Immature natural killer cell (primary cell): Measurements from ENCODE around the gene MEF2C. TPM values are rescaled to one million over a fixed set of nuclear protein-coding genes. Genes with fewer than 3 reads are reported as not detected.

Experiments
- DNase-seq, 3 donors: peaks; one replicate each; pipeline ENCODE4 v3.0.0; 2022; ENCODE audit warnings: mixed read lengths in 1 of 3
- H3K27ac Mint-ChIP-seq, 6 donors: one replicate each; pipeline ENCODE4 v1.8.0; 2020; ENCODE audit warnings: mixed read lengths in 6 of 6, mild to moderate bottlenecking in 5 of 6, inconsistent platforms in 4 of 6, moderate library complexity in 3 of 6
- H3K27me3 Mint-ChIP-seq, 3 donors: one replicate each; pipeline ENCODE4 v1.8.0; 2020 to 2021; ENCODE audit warnings: low read depth in 3 of 3, mild to moderate bottlenecking in 3 of 3, mixed read lengths in 3 of 3, moderate library complexity in 3 of 3, inconsistent platforms in 1 of 3
- H3K36me3 Mint-ChIP-seq, 3 donors: one replicate each; pipeline ENCODE4 v1.8.0; 2020; ENCODE audit warnings: mixed read lengths in 3 of 3, inconsistent platforms in 2 of 3, mild to moderate bottlenecking in 2 of 3
- H3K4me1 Mint-ChIP-seq, 2 donors: one replicate each; pipeline ENCODE4 v1.8.0; 2020; ENCODE audit warnings: inconsistent platforms in 2 of 2, mild to moderate bottlenecking in 2 of 2, mixed read lengths in 2 of 2, moderate library complexity in 1 of 2
- H3K4me3 Mint-ChIP-seq, 5 donors: one replicate each; pipeline ENCODE4 v1.8.0; 2020; ENCODE audit warnings: mild to moderate bottlenecking in 5 of 5, mixed read lengths in 5 of 5, inconsistent platforms in 3 of 5, moderate library complexity in 3 of 5
- H3K9me3 Mint-ChIP-seq, 6 donors: one replicate each; pipeline ENCODE4 v1.8.0; 2020; ENCODE audit warnings: mild to moderate bottlenecking in 6 of 6, mixed read lengths in 6 of 6, inconsistent platforms in 4 of 6, moderate library complexity in 3 of 6
- polyA plus RNA-seq, 3 donors: library from polyadenylated mRNA; unstranded; fragments of 300-500 nt; fragmentation: Illumina TruSeq; gene quantifications; one replicate each; pipeline ENCODE4 v1.2.3, GENCODE V29; 2021

The MEF2C gene
- polyA plus RNA-seq, 3 donors from 2014 or later: 2.1 to 9.6 (median 8.4) TPM

DNA sequence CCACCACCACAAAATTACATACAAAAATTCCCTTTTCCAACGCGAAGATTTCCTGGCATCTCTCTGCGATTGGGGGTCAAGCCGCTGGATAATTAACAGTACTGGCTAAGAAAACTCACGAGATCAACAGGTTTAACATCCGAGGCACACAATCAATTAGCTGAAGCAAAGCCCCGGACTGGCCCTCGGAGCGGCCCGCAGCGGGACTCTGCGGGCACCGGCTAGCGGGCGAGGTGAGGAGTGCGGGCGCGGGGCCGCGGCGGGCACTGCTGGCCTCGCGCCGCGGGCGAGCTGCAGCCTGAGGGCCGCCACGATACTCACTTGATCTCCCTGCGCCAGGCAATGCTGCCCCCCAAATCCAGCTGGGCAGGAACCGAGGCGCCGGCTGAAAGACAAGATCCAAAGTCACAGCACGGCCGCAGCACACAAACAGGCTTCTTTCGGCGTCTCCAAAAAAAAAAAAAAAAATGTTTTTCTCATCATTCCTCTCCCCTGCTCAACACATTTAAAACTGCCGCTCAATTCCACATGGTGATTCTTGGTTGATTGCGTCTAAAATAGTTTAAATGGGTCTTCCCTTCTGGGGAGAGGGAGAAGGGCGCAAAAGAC, 210.2 kb downstream of the MEF2C start:
- Mint-ChIP-seq H3K36me3 (no peaks in the 10 kb centered on the region), H3K4me3 (peak overlapping the region in 1 of 5 donors; percentile 23), H3K27me3 (peaks cover 54 to 67% (median 56%) of the 10 kb centered on the region in 3 donors), H3K9me3 (peaks cover 0 to 49% (median 10%) of the 10 kb centered on the region in 6 donors), H3K4me1 (peaks cover 30 to 42% of the 10 kb centered on the region in 2 donors), H3K27ac (no peak overlapping the region)
- DNase-seq: no peak

DNA sequence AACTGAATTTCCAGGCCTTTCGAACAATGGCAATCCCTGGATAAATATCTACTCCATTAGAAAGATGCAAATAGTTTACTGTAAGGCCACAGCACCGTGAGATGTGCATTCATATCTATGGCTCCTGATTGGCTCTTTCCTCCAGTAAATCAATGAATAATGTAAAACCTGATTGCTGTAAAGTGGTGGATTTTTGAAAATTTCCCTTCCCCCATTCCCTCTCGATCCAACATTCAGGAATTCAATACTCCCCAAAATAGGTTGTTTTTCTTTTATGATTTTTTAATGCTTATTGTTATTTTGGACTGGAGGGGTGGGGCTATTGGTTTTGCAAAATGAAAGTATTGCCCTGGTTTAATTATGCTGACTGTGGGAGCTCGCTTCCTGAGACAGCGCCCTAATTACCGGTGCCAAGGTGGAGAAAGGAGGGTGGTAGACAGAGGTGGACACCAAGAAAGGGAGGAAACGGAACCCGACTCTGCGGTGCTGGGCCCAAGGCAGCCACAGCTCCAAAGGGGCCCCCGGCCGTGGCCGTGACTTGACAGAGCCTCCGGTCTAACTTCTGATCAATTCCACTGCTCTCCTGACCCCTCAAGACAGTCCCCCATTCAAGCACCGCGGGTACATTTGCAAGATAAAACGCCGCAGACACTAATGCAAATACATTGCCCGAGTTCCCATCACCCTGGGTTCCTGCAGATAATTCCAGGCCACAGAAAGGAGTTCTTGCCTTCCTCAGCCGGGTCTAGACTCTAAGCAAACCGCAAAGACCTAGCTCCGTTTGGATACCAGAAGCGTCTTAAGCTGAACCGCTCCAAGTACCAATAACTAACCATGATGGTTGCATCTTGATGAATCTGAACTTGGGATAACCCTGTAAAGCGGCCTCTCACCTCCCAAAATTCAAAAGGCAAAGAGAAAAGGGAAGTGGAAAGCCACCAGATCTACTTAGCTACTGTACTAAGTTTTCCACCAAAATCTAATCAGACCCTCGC, 211.2 kb downstream of the MEF2C start:
- Mint-ChIP-seq H3K4me3 (peak overlapping the region in 1 of 5 donors; percentile 28), H3K27ac (no peak overlapping the region), H3K27me3 (peaks cover 58 to 68% (median 59%) of the 10 kb centered on the region in 3 donors), H3K9me3 (peaks cover 0 to 52% (median 8%) of the 10 kb centered on the region in 6 donors), H3K36me3 (no peaks in the 10 kb centered on the region), H3K4me1 (peaks cover 39 to 45% of the 10 kb centered on the region in 2 donors)
- DNase-seq: no peak

GRCh38 chr5:88671106-88671504, 211.9 kb downstream of the MEF2C start:
- Mint-ChIP-seq H3K4me1 (peaks cover 43 to 45% of the 10 kb centered on the region in 2 donors), H3K36me3 (no peaks in the 10 kb centered on the region), H3K9me3 (peaks cover 0 to 55% (median 8%) of the 10 kb centered on the region in 6 donors), H3K4me3 (no peak overlapping the region), H3K27me3 (peaks cover 58 to 70% (median 62%) of the 10 kb centered on the region in 3 donors), H3K27ac (no peak overlapping the region)
- no peak for DNase-seq

DNA sequence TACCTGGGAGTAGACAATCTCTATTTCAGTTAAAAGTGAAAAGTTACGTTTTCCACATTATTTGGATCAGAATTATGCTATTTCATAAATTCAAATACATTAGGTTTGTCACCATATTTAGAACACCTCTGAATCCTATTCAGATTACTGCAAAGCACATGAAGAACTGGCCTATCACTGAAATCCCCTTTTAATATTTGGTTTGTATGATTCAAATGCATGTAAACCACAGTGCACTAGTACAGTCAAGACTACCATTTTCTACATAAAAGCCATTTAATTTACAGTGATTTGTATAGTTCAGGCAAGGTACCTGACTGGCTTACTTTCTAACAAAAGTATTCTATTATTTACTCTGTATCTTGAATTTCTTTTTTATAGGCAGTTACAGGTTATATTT, 212.5 kb downstream of the MEF2C start:
- peaks cover 0 to 56% (median 8%) of the 10 kb centered on the region in 6 donors for H3K9me3 Mint-ChIP-seq
- H3K27me3 Mint-ChIP-seq: peaks cover 56 to 70% (median 62%) of the 10 kb centered on the region in 3 donors
- peaks cover 44 to 45% of the 10 kb centered on the region in 2 donors for H3K4me1 Mint-ChIP-seq
- DNase-seq: no peak
- H3K27ac Mint-ChIP-seq: no peak overlapping the region
- no peaks in the 10 kb centered on the region for H3K36me3 Mint-ChIP-seq
- H3K4me3 Mint-ChIP-seq: no peak overlapping the region

- Mint-ChIP-seq H3K4me3 (no peak overlapping the region), H3K4me1 (peaks cover 35 to 40% of the 10 kb centered on the region in 2 donors), H3K27ac (no peak overlapping the region), H3K9me3 (peaks cover under 1 to 57% (median 8%) of the 10 kb centered on the region in 6 donors), H3K27me3 (peaks cover 47 to 71% (median 52%) of the 10 kb centered on the region in 3 donors), H3K36me3 (no peaks in the 10 kb centered on the region)
- no peak for DNase-seq
Measured at GRCh38 chr5:88669371-88670050, 213.5 kb downstream of the MEF2C start.

GRCh38 chr5:88667496-88668201, 215.3 kb downstream of the MEF2C start:
- Mint-ChIP-seq H3K4me3 (peak overlapping the region; percentile 80 to 91 (median 83)), H3K27me3 (peaks cover 42 to 72% (median 48%) of the 10 kb centered on the region in 3 donors), H3K4me1 (peaks cover 29 to 33% of the 10 kb centered on the region in 2 donors), H3K36me3 (no peaks in the 10 kb centered on the region), H3K27ac (no peak overlapping the region), H3K9me3 (peaks cover 5 to 64% (median 14%) of the 10 kb centered on the region in 6 donors)
- no peak for DNase-seq
